SH-SY5Y (cell line): ENCODE measurements around the gene NOP16.

Experiments used
- GATA2 ChIP-seq: IDR thresholded peaks from 2 replicates; pipeline ENCODE4 v1.6.1; 2011; ENCODE audit warnings: mild to moderate bottlenecking, low read depth, low read length
- GATA3 ChIP-seq: IDR thresholded peaks from 2 replicates; pipeline ENCODE4 v1.6.1; 2011; ENCODE audit warnings: low read depth, mild to moderate bottlenecking, low read length, moderate library complexity

NOP16 gene

GRCh38 chr5:176365351-176366231, 22.8 kb downstream of the NOP16 start, which contains the start of gene ARL10:
Gene ARL10 (plus strand): TSS chr5:176365487. CDS start chr5:176365564, 77 bp downstream.
- TF ChIP-seq GATA3 (no peak), GATA2 (no peak)

GRCh38 chr5:176364765-176365350, 23.5 kb downstream of the NOP16 start:
- TF ChIP-seq GATA2: no peak
- no peak for TF ChIP-seq GATA3

- TF ChIP-seq GATA3: no peak
Observed at GRCh38 chr5:176362233-176362490, 26.2 kb downstream of the NOP16 start.

GRCh38 chr5:176361437-176362232, 26.8 kb downstream of the NOP16 start, which contains the start of gene KIAA1191:
Gene KIAA1191 (minus strand): TSS chr5:176361764. CDS start chr5:176359508, 2,256 bp downstream.
- peak; percentile 65 for TF ChIP-seq GATA2
- no peak for TF ChIP-seq GATA3

GRCh38 chr5:176360894-176361436, 27.4 kb downstream of the NOP16 start:
- TF ChIP-seq GATA3: no peak
- TF ChIP-seq GATA2: no peak

GRCh38 chr5:176359658-176360057, 28.7 kb downstream of the NOP16 start:
- TF ChIP-seq GATA3 (no peak), GATA2 (no peak)

- no peak for TF ChIP-seq GATA3
- no peak for TF ChIP-seq GATA2
Observed at GRCh38 chr5:176356179-176356566, 32.2 kb downstream of the NOP16 start.

GRCh38 chr5:176355400-176356178, 32.8 kb downstream of the NOP16 start:
- TF ChIP-seq GATA2 (no peak), GATA3 (no peak)

GRCh38 chr5:176353533-176353932, 34.9 kb downstream of the NOP16 start:
- TF ChIP-seq GATA2 (no peak), GATA3 (no peak)

GRCh38 chr5:176352116-176352878, 36.1 kb downstream of the NOP16 start:
- TF ChIP-seq GATA2 (peak; percentile 59), GATA3 (peak; percentile 56)

GRCh38 chr5:176350416-176350815, 38.0 kb downstream of the NOP16 start:
- TF ChIP-seq GATA2: no peak
- no peak for TF ChIP-seq GATA3

GRCh38 chr5:176342766-176343458, 45.5 kb downstream of the NOP16 start:
- TF ChIP-seq GATA2 (no peak), GATA3 (no peak)

GRCh38 chr5:176342158-176342483, 46.3 kb downstream of the NOP16 start:
- TF ChIP-seq GATA3 (no peak), GATA2 (no peak)
